Type B pancreatic cell (in vitro differentiated cells): ENCODE measurements around the gene PARK7. TPM values are rescaled to one million over a fixed set of nuclear protein-coding genes. Genes with fewer than 3 reads are reported as not detected.

Source experiments
- DNase-seq: peaks from one replicate; pipeline ENCODE4 v3.0.0; 2021; ENCODE audit warnings: mixed read lengths; ENCODE audit not compliant: unreplicated experiment; ENCODE audit errors: extremely low spot score
- H3K27ac Mint-ChIP-seq: 2 replicates; pipeline ENCODE4 v1.8.0; 2021; ENCODE audit warnings: mild to moderate bottlenecking, mixed read lengths
- H3K27me3 Mint-ChIP-seq: 2 replicates; pipeline ENCODE4 v1.8.0; 2021; ENCODE audit warnings: mixed read lengths
- H3K36me3 Mint-ChIP-seq: 2 replicates; pipeline ENCODE4 v1.8.0; 2021; ENCODE audit warnings: mixed read lengths
- H3K4me1 Mint-ChIP-seq: one replicate; pipeline ENCODE4 v1.8.0; 2021; ENCODE audit warnings: mixed read lengths; ENCODE audit not compliant: unreplicated experiment
- H3K4me3 Mint-ChIP-seq: 2 replicates; pipeline ENCODE4 v1.8.0; 2021; ENCODE audit warnings: mild to moderate bottlenecking, mixed read lengths
- H3K9me3 Mint-ChIP-seq: 2 replicates; pipeline ENCODE4 v1.8.0; 2021; ENCODE audit warnings: mixed read lengths
- total RNA-seq: library from RNA; stranded (reverse); gene quantifications from 2 replicates; pipeline ENCODE4 v1.2.1, GENCODE V29; 2021; ENCODE audit warnings: low replicate concordance
- TF ChIP-seq, protein P1 (sequence below): fragments of 200-600 bp; sonication (generic); conservative IDR thresholded peaks from 2 replicates; pipeline ENCODE4 v1.5.0; 2021; ENCODE audit warnings: antibody characterized with exemption, mild to moderate bottlenecking

Gene PARK7
- total RNA-seq, 1 donor from 2014 or later = 279 TPM

GRCh38 chr1:8021676-8022266, 60.3 kb downstream of the PARK7 start:
- peaks cover 72% of the 10 kb centered on the region for H3K4me1 Mint-ChIP-seq
- TF ChIP-seq, protein P1, sequence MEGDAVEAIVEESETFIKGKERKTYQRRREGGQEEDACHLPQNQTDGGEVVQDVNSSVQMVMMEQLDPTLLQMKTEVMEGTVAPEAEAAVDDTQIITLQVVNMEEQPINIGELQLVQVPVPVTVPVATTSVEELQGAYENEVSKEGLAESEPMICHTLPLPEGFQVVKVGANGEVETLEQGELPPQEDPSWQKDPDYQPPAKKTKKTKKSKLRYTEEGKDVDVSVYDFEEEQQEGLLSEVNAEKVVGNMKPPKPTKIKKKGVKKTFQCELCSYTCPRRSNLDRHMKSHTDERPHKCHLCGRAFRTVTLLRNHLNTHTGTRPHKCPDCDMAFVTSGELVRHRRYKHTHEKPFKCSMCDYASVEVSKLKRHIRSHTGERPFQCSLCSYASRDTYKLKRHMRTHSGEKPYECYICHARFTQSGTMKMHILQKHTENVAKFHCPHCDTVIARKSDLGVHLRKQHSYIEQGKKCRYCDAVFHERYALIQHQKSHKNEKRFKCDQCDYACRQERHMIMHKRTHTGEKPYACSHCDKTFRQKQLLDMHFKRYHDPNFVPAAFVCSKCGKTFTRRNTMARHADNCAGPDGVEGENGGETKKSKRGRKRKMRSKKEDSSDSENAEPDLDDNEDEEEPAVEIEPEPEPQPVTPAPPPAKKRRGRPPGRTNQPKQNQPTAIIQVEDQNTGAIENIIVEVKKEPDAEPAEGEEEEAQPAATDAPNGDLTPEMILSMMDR = no peak
- no peaks in the 10 kb centered on the region for H3K9me3 Mint-ChIP-seq
- peaks cover 2% of the 10 kb centered on the region for H3K27me3 Mint-ChIP-seq
- H3K27ac Mint-ChIP-seq = peak overlapping the region; percentile 93
- H3K36me3 Mint-ChIP-seq = peaks cover 24% of the 10 kb centered on the region
- peak overlapping the region; percentile 90 for H3K4me3 Mint-ChIP-seq
- no peak for DNase-seq

- Mint-ChIP-seq H3K9me3 (no peaks in the 10 kb centered on the region), H3K27me3 (peaks cover 4% of the 10 kb centered on the region), H3K27ac (peak overlapping the region; percentile 93), H3K36me3 (peaks cover 24% of the 10 kb centered on the region), H3K4me3 (peak overlapping the region; percentile 90), H3K4me1 (peaks cover 72% of the 10 kb centered on the region)
- TF ChIP-seq, protein P1 = no peak
- DNase-seq = no peak
These were observed 61.1 kb downstream of the PARK7 start for GRCh38 chr1:8022395-8023286.

- peak overlapping the region; percentile 93 for H3K27ac Mint-ChIP-seq
- peaks cover 72% of the 10 kb centered on the region for H3K4me1 Mint-ChIP-seq
- H3K4me3 Mint-ChIP-seq = peak overlapping the region; percentile 90
- H3K9me3 Mint-ChIP-seq = no peaks in the 10 kb centered on the region
- H3K36me3 Mint-ChIP-seq = peaks cover 24% of the 10 kb centered on the region
- H3K27me3 Mint-ChIP-seq = peaks cover 4% of the 10 kb centered on the region
- no peak for DNase-seq
- TF ChIP-seq, protein P1 = no peak
These were observed 61.9 kb downstream of the PARK7 start for GRCh38 chr1:8023287-8023994.

DNA sequence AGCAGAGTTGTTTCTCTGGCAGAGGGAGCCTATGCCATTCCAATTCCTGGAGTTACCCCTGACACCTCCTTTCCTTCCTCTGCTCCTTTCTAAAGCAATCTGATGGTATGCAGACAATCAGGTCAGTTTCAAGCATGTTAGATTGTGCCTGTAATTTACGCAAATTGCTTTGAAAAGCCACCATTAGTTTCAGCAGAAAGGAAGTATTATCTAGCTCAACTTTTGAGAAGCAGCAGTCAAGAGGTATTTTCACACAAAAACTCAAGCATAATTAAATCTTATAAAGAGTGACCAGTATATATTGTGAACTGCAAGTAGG, 62.4 kb downstream of the PARK7 start:
- Mint-ChIP-seq H3K4me3 (peak overlapping the region; percentile 90), H3K27me3 (peaks cover 4% of the 10 kb centered on the region), H3K4me1 (peaks cover 72% of the 10 kb centered on the region), H3K27ac (peak overlapping the region; percentile 93), H3K9me3 (no peaks in the 10 kb centered on the region), H3K36me3 (peaks cover 24% of the 10 kb centered on the region)
- DNase-seq = no peak
- TF ChIP-seq, protein P1 = no peak

DNA sequence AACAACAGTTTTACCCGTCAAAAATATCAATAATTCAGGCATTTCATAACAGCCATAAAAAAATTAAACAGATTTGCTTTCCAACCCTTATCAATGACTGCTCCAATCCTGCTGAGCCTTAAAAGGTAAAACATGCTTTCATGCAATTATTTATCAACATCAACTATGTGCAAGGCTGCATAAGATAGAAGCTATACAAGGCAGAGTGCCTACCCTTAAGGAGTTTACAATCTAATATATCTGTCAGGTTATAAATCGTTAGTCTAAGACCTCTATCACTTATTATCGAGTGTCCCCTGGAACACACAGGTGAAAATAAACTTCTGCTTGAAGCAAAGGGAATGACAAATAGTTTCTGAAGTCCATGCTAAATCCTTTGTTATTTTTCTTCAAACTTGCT, 62.8 kb downstream of the PARK7 start:
- TF ChIP-seq, protein P1 = no peak
- H3K4me3 Mint-ChIP-seq = peak overlapping the region; percentile 90
- no peaks in the 10 kb centered on the region for H3K9me3 Mint-ChIP-seq
- peaks cover 4% of the 10 kb centered on the region for H3K27me3 Mint-ChIP-seq
- peaks cover 24% of the 10 kb centered on the region for H3K36me3 Mint-ChIP-seq
- DNase-seq = no peak
- peak overlapping the region; percentile 93 for H3K27ac Mint-ChIP-seq
- H3K4me1 Mint-ChIP-seq = peaks cover 70% of the 10 kb centered on the region
